ENCODE results near the gene PBX1. TPM values are rescaled to one million over a fixed set of nuclear protein-coding genes. Genes with fewer than 3 reads are reported as not detected.

Gene PBX1
- total and polyA plus RNA-seq, 2 donors from 2014 or later, result 14.9 to 91.5 TPM

- intact Hi-C loops (cut with DNase I), result no loop called here
- H3K27me3 ChIP-seq (ENCODE audit: control insufficient read depth, insufficient read depth, low read length), result no peaks in the 10 kb centered on the region
These were observed 317.6 kb downstream of the PBX1 start for GRCh38 chr1:164876398-164877116.

GRCh38 chr1:164880199-164880598 lies 321.2 kb downstream of the PBX1 start:
- DNase-seq (no peak), FAIRE-seq (no peak)
- intact Hi-C loops (cut with DNase I), result no loop called here

More at GRCh38 chr1:164876398-164877116, 317.6 kb downstream of the PBX1 start:
- Histone ChIP-seq H3K4me1 (ENCODE audit: control insufficient read depth in 2 of 3, insufficient read depth in 2 of 3, low read depth in 1 of 3, low read length in 3 of 3) (no peaks in the 10 kb centered on the region), H3K4me3 (ENCODE audit: low read length in 3 of 3) (no peak overlapping the region), H3K36me3 (ENCODE audit: control insufficient read depth in 2 of 3, insufficient read depth in 3 of 3, low read length in 3 of 3) (no peaks in the 10 kb centered on the region), H3K27ac (ENCODE audit: low read depth in 2 of 2, low read length in 2 of 2) (no peak overlapping the region), H3K9ac (ENCODE audit: low read length in 3 of 3) (no peak overlapping the region), H3K9me3 (ENCODE audit: control insufficient read depth in 2 of 3, insufficient read depth in 1 of 3, low read length in 3 of 3) (no peaks in the 10 kb centered on the region)
- DNase-seq (no peak), FAIRE-seq (no peak)
- TF ChIP-seq, protein P1, sequence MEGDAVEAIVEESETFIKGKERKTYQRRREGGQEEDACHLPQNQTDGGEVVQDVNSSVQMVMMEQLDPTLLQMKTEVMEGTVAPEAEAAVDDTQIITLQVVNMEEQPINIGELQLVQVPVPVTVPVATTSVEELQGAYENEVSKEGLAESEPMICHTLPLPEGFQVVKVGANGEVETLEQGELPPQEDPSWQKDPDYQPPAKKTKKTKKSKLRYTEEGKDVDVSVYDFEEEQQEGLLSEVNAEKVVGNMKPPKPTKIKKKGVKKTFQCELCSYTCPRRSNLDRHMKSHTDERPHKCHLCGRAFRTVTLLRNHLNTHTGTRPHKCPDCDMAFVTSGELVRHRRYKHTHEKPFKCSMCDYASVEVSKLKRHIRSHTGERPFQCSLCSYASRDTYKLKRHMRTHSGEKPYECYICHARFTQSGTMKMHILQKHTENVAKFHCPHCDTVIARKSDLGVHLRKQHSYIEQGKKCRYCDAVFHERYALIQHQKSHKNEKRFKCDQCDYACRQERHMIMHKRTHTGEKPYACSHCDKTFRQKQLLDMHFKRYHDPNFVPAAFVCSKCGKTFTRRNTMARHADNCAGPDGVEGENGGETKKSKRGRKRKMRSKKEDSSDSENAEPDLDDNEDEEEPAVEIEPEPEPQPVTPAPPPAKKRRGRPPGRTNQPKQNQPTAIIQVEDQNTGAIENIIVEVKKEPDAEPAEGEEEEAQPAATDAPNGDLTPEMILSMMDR (IDR thresholded peaks at IDR 0.05; ENCODE audit: borderline replicate concordance, extremely low read depth, insufficient read depth), result no peak

DNA sequence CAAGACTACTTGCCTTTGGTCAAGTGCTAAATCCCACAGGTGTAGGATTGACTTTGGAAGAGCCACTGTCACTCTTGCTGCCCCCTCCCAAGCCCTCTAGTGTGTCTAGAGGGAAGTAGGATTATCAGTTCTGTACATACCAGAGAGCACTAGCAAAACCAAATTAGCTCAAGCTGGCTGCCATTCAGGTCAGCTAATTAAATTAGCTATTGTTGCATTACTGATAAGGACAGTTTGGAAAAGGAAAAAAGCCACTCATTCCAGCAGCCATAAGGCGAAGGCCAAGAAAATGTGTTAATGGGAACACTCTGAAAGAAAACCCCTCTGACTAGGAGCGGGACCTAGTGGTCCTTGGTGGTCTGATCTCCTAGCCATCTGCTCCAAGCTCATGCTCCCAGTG lies 321.7 kb downstream of the PBX1 start:
- FAIRE-seq (no peak), DNase-seq (no peak)
- Histone ChIP-seq H3K27ac (ENCODE audit: low read depth in 2 of 2, low read length in 2 of 2) (no peak overlapping the region), H3K4me3 (ENCODE audit: low read length in 3 of 3) (no peak overlapping the region), H3K9ac (ENCODE audit: low read length in 3 of 3) (no peak overlapping the region), H3K9me3 (ENCODE audit: control insufficient read depth in 2 of 3, insufficient read depth in 1 of 3, low read length in 3 of 3) (no peaks in the 10 kb centered on the region), H3K4me1 (ENCODE audit: control insufficient read depth in 2 of 3, insufficient read depth in 2 of 3, low read depth in 1 of 3, low read length in 3 of 3) (no peaks in the 10 kb centered on the region), H3K36me3 (ENCODE audit: control insufficient read depth in 2 of 3, insufficient read depth in 3 of 3, low read length in 3 of 3) (no peaks in the 10 kb centered on the region), H3K27me3 (ENCODE audit: control insufficient read depth, insufficient read depth, low read length) (no peaks in the 10 kb centered on the region)
- TF ChIP-seq, protein P1 (IDR thresholded peaks at IDR 0.05; ENCODE audit: borderline replicate concordance, extremely low read depth, insufficient read depth), result no peak
- intact Hi-C loops (cut with DNase I), result no loop called here

More at GRCh38 chr1:164880199-164880598, 321.2 kb downstream of the PBX1 start:
- Histone ChIP-seq H3K4me1 (ENCODE audit: control insufficient read depth in 2 of 3, insufficient read depth in 2 of 3, low read depth in 1 of 3, low read length in 3 of 3) (no peaks in the 10 kb centered on the region), H3K9me3 (ENCODE audit: control insufficient read depth in 2 of 3, insufficient read depth in 1 of 3, low read length in 3 of 3) (no peaks in the 10 kb centered on the region), H3K9ac (ENCODE audit: low read length in 3 of 3) (no peak overlapping the region), H3K27me3 (ENCODE audit: control insufficient read depth, insufficient read depth, low read length) (no peaks in the 10 kb centered on the region), H3K4me3 (ENCODE audit: low read length in 3 of 3) (no peak overlapping the region), H3K27ac (ENCODE audit: low read depth in 2 of 2, low read length in 2 of 2) (no peak overlapping the region), H3K36me3 (ENCODE audit: control insufficient read depth in 2 of 3, insufficient read depth in 3 of 3, low read length in 3 of 3) (no peaks in the 10 kb centered on the region)
- TF ChIP-seq, protein P1 (IDR thresholded peaks at IDR 0.05; ENCODE audit: borderline replicate concordance, extremely low read depth, insufficient read depth), result no peak

Data from kidney (tissue), 14 donors.